GM18909 (cell line): ENCODE results near the gene PLCD1.
"Not testable (repeated sequence)": the region's sequence is repeated elsewhere in the genome, so short reads cannot be mapped to it uniquely, and the experiment has no call there.

ENCODE experiments used
- ATAC-seq: cut with Tn5 transposase; IDR thresholded peaks from one replicate; pipeline ENCODE4 v1.9.1; 2021; ENCODE audit warnings: mild to moderate bottlenecking; ENCODE audit not compliant: unreplicated experiment, poor library complexity

Gene PLCD1

GRCh38 chr3:38038447-38038911 lies 9.0 kb upstream of the PLCD1 start:
- ATAC-seq: no peak

GRCh38 chr3:38036906-38037305 lies 7.5 kb upstream of the PLCD1 start:
- ATAC-seq: no peak

GRCh38 chr3:38036286-38036685 lies 6.8 kb upstream of the PLCD1 start:
- ATAC-seq: no peak

- ATAC-seq: not testable (repeated sequence)
Measured at GRCh38 chr3:38034335-38034734, 4.9 kb upstream of the PLCD1 start.

GRCh38 chr3:38033586-38033985 lies 4.1 kb upstream of the PLCD1 start:
- ATAC-seq: not testable (repeated sequence)

- ATAC-seq: no peak
Measured at GRCh38 chr3:38032328-38032865, 3.0 kb upstream of the PLCD1 start.

- ATAC-seq: no peak
Measured at GRCh38 chr3:38031022-38031994, 1.9 kb upstream of the PLCD1 start.

GRCh38 chr3:38030126-38031021 lies 932 bp upstream of the PLCD1 start:
- ATAC-seq: no peak

GRCh38 chr3:38028621-38029361 lies 651 bp downstream of the PLCD1 start:
- no peak for ATAC-seq

GRCh38 chr3:38027466-38028465 lies 1.7 kb downstream of the PLCD1 start:
- ATAC-seq: no peak

GRCh38 chr3:38026856-38027255 lies 2.6 kb downstream of the PLCD1 start:
- ATAC-seq: no peak

GRCh38 chr3:38022896-38023709 lies 6.3 kb downstream of the PLCD1 start:
- ATAC-seq: no peak

- ATAC-seq: no peak
Measured at GRCh38 chr3:38022301-38022700, 7.1 kb downstream of the PLCD1 start.

GRCh38 chr3:38021196-38021595 lies 8.2 kb downstream of the PLCD1 start:
- ATAC-seq: no peak

GRCh38 chr3:38020342-38020726 lies 9.1 kb downstream of the PLCD1 start:
- ATAC-seq: no peak

- ATAC-seq: no peak
Measured at GRCh38 chr3:38019658-38020341, 9.6 kb downstream of the PLCD1 start.
